Fibroblast of lung (primary cell): Measurements from ENCODE around the gene MAN2C1. TPM values are rescaled to one million over a fixed set of nuclear protein-coding genes. Genes with fewer than 3 reads are reported as not detected.

ENCODE experiments used
- DNase-seq, 2 donors: peaks; one replicate each; pipeline versions ENCODE4 v3.0.0 to v3.0.0-alpha.2; 2010; ENCODE audit warnings: low read depth in 2 of 2
- H2AFZ ChIP-seq: 2 replicates; pipeline ENCODE4 v1.5.1; 2012; ENCODE audit warnings: low read length, control low read depth, inconsistent platforms
- H3K27ac ChIP-seq: 2 replicates; pipeline ENCODE4 v1.5.1; 2011; ENCODE audit warnings: low read length, control low read depth; ENCODE audit not compliant: insufficient read depth
- H3K27me3 ChIP-seq: 2 replicates; pipeline ENCODE4 v1.5.1; 2011; ENCODE audit warnings: mild to moderate bottlenecking, low read length; ENCODE audit not compliant: control insufficient read depth, insufficient read depth
- H3K36me3 ChIP-seq: 2 replicates; pipeline ENCODE4 v1.5.1; 2011; ENCODE audit warnings: low read length; ENCODE audit not compliant: control insufficient read depth, insufficient read depth
- H3K4me1 ChIP-seq: 2 replicates; pipeline ENCODE4 v1.5.1; 2011; ENCODE audit warnings: low read length; ENCODE audit not compliant: control insufficient read depth, insufficient read depth; ENCODE audit errors: extremely low read depth
- H3K4me2 ChIP-seq: 2 replicates; pipeline ENCODE4 v1.5.1; 2011; ENCODE audit warnings: low read length, control low read depth; ENCODE audit not compliant: insufficient read depth; ENCODE audit errors: extremely low read depth
- H3K4me3 ChIP-seq, 4 experiments: fragments of 200-600 bp in 1 of 4; sonication (generic) in 1 of 4; replicated peaks in 1 of 4; 2 replicates each; pipeline ENCODE4 v1.5.1; 2011 to 2016; ENCODE audit warnings: low read length in 4 of 4, low read depth in 3 of 4, mild to moderate bottlenecking in 3 of 4, control low read depth in 2 of 4, inconsistent platforms in 1 of 4, mixed read lengths in 1 of 4; ENCODE audit not compliant: insufficient read depth in 1 of 4; ENCODE audit errors: control extremely low read depth in 1 of 4
- H3K79me2 ChIP-seq: 2 replicates; pipeline ENCODE4 v1.5.1; 2012; ENCODE audit warnings: mild to moderate bottlenecking, low read length, inconsistent platforms; ENCODE audit not compliant: control insufficient read depth, insufficient read depth
- H3K9ac ChIP-seq: 2 replicates; pipeline ENCODE4 v1.5.1; 2011; ENCODE audit warnings: mild to moderate bottlenecking, low read length, control low read depth; ENCODE audit not compliant: insufficient read depth
- H3K9me3 ChIP-seq: 2 replicates; pipeline ENCODE4 v1.5.1; 2012; ENCODE audit warnings: low read depth, low read length; ENCODE audit not compliant: control insufficient read depth, insufficient read depth
- H4K20me1 ChIP-seq: 2 replicates; pipeline ENCODE4 v1.5.1; 2011; ENCODE audit warnings: low read length; ENCODE audit not compliant: control insufficient read depth, insufficient read depth; ENCODE audit errors: extremely low read depth
- CTCF ChIP-seq, 2 donors: IDR thresholded peaks in 1 of 2; conservative IDR thresholded peaks in 1 of 2; 1 replicate in 1 of 2; 2 replicates in 1 of 2; pipeline ENCODE4 v1.5.1; 2011 to 2012; ENCODE audit warnings: low read length in 2 of 2, control low read depth in 1 of 2, inconsistent platforms in 1 of 2, low read depth in 1 of 2, mild to moderate bottlenecking in 1 of 2
- EZH2 ChIP-seq: IDR thresholded peaks from 2 replicates; pipeline ENCODE4 v1.5.1; 2012; ENCODE audit warnings: low read length, control low read depth, mild to moderate bottlenecking; ENCODE audit errors: missing control alignments
- polyA plus RNA-seq, 2 donors: library from polyadenylated mRNA; depleted of rRNA in 1 of 2; stranded (reverse) in 1 of 2; unstranded in 1 of 2; fragments of >200 nt; gene quantifications; 2 replicates each; pipeline ENCODE4 v1.2.1, GENCODE V29; 2011 to 2012; ENCODE audit warnings: missing spikeins in 1 of 2
- total RNA-seq: library from RNA; depleted of rRNA; stranded (reverse); fragments of >200 nt; gene quantifications from 2 replicates; pipeline ENCODE4 v1.2.1, GENCODE V29; 2014

Gene MAN2C1
- total and polyA plus RNA-seq, 2 donors (not counting 1 experiment from before 2014, with no cell fraction given), result 40.6 to 124 TPM

- Histone ChIP-seq H3K4me3 (no peak overlapping the region), H4K20me1 (no peaks in the 10 kb centered on the region), H2AFZ (no peak overlapping the region), H3K27ac (no peak overlapping the region), H3K79me2 (no peaks in the 10 kb centered on the region), H3K9ac (no peak overlapping the region), H3K9me3 (no peaks in the 10 kb centered on the region), H3K36me3 (peaks cover 11% of the 10 kb centered on the region), H3K27me3 (no peaks in the 10 kb centered on the region), H3K4me1 (no peaks in the 10 kb centered on the region), H3K4me2 (no peak overlapping the region)
- no peak for DNase-seq
- TF ChIP-seq CTCF (conservative IDR thresholded peaks at IDR 0.05 in 1 of 2, IDR thresholded peaks at IDR 0.05 in 1 of 2; ENCODE audit: low read depth in 1 of 2, low read length in 2 of 2) (no peak), EZH2 (no peak)
Observed at GRCh38 chr15:75342221-75342620, 26.2 kb downstream of the MAN2C1 start.

DNA sequence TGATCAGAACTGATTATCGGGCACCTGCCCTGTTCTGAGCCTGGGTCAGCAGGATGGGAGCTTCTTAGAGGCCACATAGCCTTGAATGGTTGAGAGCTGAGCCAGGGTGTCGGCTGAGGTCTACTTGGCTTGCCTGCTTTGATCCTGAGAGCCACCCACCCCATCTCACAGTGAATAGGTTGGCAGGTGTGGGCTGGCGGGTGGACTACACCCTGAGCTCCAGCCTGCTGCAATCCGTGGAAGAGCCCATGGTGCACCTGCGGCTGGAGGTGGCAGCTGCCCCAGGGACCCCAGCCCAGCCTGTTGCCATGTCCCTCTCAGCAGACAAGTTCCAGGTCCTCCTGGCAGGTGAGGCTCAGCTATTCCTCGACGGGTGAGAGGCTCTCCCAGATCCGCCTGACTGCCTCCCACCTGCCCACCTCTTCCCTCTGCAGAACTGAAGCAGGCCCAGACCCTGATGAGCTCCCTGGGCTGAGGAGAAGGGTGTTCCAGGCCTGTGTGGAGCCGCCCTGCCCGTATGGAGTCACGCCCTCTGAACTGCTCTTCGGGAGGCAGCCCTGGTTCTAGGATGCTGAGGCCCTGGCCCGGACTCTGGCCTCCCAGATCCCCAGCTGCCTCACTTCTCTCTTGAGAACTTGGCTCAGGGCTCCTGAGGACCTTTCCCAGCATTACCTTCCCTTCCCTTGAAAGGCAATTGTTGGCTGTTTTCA lies 28.7 kb downstream of the MAN2C1 start:
- DNase-seq, result no peak
- Histone ChIP-seq H3K27ac (no peak overlapping the region), H3K4me1 (no peaks in the 10 kb centered on the region), H3K36me3 (peaks cover 11% of the 10 kb centered on the region), H3K27me3 (no peaks in the 10 kb centered on the region), H3K4me2 (no peak overlapping the region), H3K9me3 (no peaks in the 10 kb centered on the region), H3K4me3 (no peak overlapping the region), H4K20me1 (no peaks in the 10 kb centered on the region), H2AFZ (no peak overlapping the region), H3K79me2 (peaks cover 7% of the 10 kb centered on the region), H3K9ac (no peak overlapping the region)
- TF ChIP-seq EZH2 (no peak), CTCF (conservative IDR thresholded peaks at IDR 0.05 in 1 of 2, IDR thresholded peaks at IDR 0.05 in 1 of 2; ENCODE audit: low read depth in 1 of 2, low read length in 2 of 2) (no peak)

DNA sequence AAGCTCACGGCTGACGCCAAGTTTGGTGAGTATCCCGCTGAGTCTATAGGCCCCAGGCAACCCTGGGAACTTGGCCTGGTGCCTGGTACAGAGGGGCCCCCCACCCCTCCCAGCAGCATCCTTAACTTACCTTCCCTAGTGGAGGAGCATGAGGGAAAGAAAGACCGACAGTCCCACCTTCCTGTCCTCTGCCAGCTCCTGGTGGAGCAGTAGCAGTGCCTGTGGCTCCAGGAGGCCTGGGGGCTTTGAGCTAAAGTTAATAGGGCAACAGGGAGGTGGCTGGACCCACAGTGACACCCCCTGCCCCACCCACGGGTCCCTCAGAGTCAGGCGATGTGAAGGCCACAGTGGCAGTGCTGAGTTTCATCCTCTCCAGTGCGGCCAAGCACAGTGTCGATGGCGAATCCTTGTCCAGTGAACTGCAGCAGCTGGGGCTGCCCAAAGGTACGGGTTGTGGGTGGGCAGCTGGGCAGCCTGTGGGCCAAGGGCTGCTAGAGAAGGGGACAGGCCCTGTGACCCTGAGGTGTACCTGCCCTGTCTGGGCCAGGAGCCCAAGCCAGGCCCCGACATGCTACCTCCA lies 29.7 kb downstream of the MAN2C1 start:
- Histone ChIP-seq H3K27me3 (no peaks in the 10 kb centered on the region), H3K79me2 (peaks cover 7% of the 10 kb centered on the region), H3K9me3 (no peaks in the 10 kb centered on the region), H4K20me1 (no peaks in the 10 kb centered on the region), H3K4me1 (no peaks in the 10 kb centered on the region), H3K4me2 (no peak overlapping the region), H3K9ac (no peak overlapping the region), H2AFZ (no peak overlapping the region), H3K27ac (no peak overlapping the region), H3K36me3 (peaks cover 11% of the 10 kb centered on the region), H3K4me3 (no peak overlapping the region)
- DNase-seq, result no peak
- TF ChIP-seq EZH2, result no peak
- TF ChIP-seq CTCF (conservative IDR thresholded peaks at IDR 0.05 in 1 of 2, IDR thresholded peaks at IDR 0.05 in 1 of 2; ENCODE audit: low read depth in 1 of 2, low read length in 2 of 2), result no peak
